Measurements from ENCODE around the gene TMEM250.

Gene TMEM250

DNA sequence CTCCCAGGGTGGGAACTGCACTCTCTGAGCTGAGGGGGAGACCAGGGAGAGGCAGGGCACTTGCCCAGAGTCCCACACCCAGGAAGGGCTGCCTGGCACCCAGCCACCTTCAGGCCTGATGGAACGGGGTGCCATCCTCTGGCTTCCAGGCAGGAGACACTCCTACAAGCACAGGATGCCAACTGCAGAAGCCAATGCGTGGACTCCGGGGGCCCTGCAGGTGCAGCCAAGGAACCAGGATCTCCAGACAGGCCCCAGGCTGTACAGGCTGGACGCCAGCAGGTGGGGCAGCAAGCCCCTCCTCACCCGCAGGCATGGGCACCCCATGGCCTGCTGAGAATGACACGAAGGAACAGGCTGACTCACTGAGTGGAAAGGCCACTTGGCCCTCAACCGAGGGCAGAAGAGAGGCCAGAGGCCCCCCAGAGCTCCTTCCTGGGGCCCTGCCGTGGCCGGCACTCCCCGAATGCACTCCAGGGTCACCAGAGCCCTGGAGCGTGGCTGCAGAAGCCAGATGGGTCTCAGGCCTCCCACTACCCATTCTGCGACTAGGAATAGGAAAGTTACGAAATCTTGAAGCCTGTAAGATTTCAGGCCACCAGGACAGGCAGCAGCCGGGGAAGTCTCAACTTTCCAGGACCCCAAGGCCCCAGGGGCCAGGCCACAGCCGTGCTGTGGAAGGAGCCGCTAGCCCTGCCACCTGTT, 39.3 kb downstream of the TMEM250 start:
- ChIA-PET CTCF (interaction anchor here (0.6 to 1.8 kb wide), 6 partner anchors 8 to 297 kb away, joined by 3 to 8 read pairs (median 4); no protein-coding TSS in a partner anchor), POLR2A (ENCODE audit: low non-redundant PET) (no interaction called here)
- no peak for DNase-seq (ENCODE audit: low spot score)
- H3K27ac ChIP-seq: peak overlapping the region; percentile 80
- TF ChIP-seq, protein P1, sequence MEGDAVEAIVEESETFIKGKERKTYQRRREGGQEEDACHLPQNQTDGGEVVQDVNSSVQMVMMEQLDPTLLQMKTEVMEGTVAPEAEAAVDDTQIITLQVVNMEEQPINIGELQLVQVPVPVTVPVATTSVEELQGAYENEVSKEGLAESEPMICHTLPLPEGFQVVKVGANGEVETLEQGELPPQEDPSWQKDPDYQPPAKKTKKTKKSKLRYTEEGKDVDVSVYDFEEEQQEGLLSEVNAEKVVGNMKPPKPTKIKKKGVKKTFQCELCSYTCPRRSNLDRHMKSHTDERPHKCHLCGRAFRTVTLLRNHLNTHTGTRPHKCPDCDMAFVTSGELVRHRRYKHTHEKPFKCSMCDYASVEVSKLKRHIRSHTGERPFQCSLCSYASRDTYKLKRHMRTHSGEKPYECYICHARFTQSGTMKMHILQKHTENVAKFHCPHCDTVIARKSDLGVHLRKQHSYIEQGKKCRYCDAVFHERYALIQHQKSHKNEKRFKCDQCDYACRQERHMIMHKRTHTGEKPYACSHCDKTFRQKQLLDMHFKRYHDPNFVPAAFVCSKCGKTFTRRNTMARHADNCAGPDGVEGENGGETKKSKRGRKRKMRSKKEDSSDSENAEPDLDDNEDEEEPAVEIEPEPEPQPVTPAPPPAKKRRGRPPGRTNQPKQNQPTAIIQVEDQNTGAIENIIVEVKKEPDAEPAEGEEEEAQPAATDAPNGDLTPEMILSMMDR (conservative IDR thresholded peaks at IDR 0.05; ENCODE audit: low read depth): no peak

DNA sequence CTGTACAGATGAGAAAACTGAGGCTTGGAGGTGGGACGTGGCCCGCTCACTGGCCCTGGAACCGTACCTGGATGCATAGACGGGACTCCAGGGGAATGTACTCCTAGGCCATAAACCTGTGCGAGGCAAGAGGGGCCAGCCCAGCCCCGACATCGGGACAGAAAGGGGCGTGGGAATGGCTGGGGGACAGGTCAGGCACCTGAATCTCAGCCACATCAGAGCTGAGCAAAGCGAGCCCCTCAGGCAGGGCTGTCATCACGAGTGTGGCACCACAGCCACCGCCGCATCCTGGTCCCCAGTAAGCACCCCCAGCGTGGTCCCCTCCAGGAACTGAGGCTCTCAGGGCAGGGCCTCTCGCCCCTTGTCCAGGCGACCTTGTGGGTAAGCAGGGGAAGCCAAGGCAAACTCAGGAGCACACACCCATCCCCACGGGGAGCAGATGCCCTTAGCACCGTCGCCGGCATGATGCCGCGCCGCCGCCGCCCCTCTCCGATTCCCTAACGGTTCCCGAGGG, 40.1 kb downstream of the TMEM250 start:
- TF ChIP-seq, protein P1 (conservative IDR thresholded peaks at IDR 0.05; ENCODE audit: low read depth): no peak
- CTCF ChIA-PET: interaction anchor here (0.5 to 1.8 kb wide), 5 partner anchors 11 to 298 kb away, joined by 3 to 8 read pairs (median 4); no protein-coding TSS in a partner anchor
- no peak for DNase-seq (ENCODE audit: low spot score)
- POLR2A ChIA-PET (ENCODE audit: low non-redundant PET): no interaction called here
- peak overlapping the region; percentile 80 for H3K27ac ChIP-seq

DNA sequence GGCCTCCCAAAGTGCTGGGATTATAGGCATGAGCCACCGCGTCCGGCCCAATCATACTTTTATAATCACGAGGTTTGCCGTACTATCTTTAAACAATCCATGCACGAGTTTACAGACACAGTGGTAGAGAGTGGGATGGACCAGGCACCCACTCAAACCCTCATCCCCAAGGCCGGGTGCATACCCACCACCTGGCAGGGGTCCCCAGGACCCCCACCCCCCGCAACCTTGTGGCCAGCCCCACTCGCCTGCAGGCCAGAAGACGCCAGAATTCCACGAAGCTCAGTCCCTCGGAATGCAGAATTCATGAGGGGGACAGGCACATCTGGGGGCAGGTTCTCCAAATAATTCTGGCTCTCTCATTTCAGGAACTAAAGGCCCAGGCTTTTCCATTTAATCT, 40.7 kb downstream of the TMEM250 start:
- DNase-seq (ENCODE audit: low spot score): no peak
- ChIA-PET POLR2A (ENCODE audit: low non-redundant PET) (no interaction called here), CTCF (no interaction called here)
- peak overlapping the region; percentile 80 for H3K27ac ChIP-seq
- TF ChIP-seq, protein P1 (conservative IDR thresholded peaks at IDR 0.05; ENCODE audit: low read depth): no peak

DNA sequence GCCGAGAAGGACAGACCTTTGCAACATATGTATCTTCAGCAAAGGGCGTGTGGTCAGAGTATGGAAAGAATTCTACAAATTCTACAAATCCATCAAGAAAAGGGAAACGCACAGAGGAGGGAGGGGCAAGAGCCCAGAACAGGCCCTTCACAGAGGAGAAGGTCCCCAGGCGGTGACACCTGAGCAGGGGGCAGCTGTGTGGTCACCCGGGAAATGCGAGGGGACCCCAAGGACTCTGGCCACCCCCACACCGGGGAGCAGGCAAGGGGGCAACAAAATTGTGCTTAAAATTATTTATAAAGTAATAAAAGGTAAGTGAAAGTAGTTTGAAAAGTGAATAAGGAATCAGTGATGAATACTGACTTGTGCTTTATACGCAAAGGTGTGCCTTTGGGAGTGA, 41.2 kb downstream of the TMEM250 start:
- H3K27ac ChIP-seq: peak overlapping the region; percentile 80
- TF ChIP-seq, protein P1 (conservative IDR thresholded peaks at IDR 0.05; ENCODE audit: low read depth): no peak
- no peak for DNase-seq (ENCODE audit: low spot score)
- CTCF ChIA-PET: no interaction called here
- POLR2A ChIA-PET (ENCODE audit: low non-redundant PET): no interaction called here

DNA sequence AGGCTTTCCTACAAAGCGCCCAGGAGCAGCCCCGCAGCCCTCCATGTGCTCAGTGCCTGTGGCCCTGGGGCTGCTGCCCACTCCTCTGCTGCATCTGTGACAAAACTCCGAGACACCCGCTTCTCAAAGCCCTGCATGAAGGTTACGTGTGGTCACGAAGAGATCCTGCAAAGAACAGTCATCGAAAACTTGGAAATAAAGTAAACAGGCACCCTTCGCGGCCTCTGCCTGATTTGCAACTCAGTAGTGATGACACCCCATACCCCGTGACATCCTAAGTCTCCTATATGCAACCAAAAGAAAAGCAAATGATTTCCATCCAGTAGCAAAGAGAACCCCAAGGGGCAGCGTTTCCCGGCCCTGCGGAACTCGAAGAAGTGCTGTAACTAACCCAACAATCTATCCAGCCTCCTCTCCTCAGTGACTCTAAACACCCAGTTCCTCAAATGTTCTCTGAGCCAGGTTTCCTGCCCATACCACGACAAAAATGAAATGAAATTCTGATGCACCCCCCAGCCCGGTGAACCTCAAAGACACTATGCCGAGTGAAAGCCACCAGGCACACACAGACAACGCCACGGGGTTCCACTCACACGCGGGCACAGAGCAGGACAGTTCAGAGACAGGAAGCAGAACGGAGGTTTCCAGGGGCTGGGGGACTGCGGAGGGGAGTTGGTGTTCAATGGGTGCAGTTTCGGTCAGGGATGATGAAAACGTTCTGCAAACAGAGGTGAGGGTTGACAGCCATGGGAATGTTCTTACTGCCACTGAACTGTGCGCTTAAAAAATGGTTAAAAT, 42.6 kb downstream of the TMEM250 start:
- ChIA-PET POLR2A (ENCODE audit: low non-redundant PET) (no interaction called here), CTCF (no interaction called here)
- DNase-seq (ENCODE audit: low spot score): no peak
- 0 out of 2 replicates have a peak overlapping the region, but pooled peaks have one; percentile 1 for H3K27ac ChIP-seq
- TF ChIP-seq, protein P1 (conservative IDR thresholded peaks at IDR 0.05; ENCODE audit: low read depth): no peak

DNA sequence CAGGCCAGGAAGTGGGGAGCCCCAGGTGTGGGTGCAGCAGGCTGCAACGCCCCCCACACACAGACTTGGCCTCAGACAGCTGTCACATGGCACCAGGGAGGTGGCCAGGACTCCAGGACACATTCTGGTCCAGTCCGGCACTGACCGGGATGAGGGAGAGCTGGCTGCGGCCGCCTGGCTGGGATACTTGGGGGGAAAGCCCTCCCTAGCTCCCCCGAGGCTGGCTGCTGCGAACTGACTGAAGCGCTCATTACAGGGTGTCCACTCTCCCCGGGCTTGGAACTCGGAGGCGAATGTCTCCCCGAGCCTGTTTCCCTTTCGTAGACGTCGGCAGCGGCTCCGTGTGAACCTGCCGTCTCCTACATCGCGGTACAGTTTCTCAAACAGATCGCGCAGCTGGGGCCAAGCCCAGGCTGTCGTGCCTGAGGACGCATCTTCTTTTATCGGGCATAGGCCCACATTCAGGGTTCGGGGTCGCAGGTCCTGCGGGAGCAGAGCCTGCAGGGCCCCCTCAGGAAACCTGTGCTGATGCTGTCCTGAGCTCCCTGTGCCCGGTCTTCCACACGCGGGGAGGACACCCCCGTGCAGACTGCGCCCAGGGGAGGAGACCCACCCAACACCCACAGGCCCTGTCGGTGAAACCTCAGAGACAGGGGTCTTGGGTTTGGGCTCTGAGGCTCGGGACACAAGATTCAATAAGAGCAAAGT, 43.4 kb downstream of the TMEM250 start:
- ChIA-PET POLR2A (ENCODE audit: low non-redundant PET) (no interaction called here), CTCF (no interaction called here)
- TF ChIP-seq, protein P1 (conservative IDR thresholded peaks at IDR 0.05; ENCODE audit: low read depth): no peak
- 0 out of 2 replicates have a peak overlapping the region, but pooled peaks have one; percentile 1 for H3K27ac ChIP-seq
- DNase-seq (ENCODE audit: low spot score): no peak
